Esophagus squamous epithelium (tissue), 4 donors: ENCODE data around the gene SLC9A1.

ENCODE experiments used
- POLR2A ChIP-seq, 4 donors: fragments of 450-650 bp; IDR thresholded peaks; one replicate each; pipeline ENCODE4 v1.6.1; 2017; ENCODE audit warnings: antibody characterized with exemption in 4 of 4, mild to moderate bottlenecking in 4 of 4, moderate library complexity in 3 of 4
- TF ChIP-seq, protein P1 (sequence below), 6 experiments: fragments of 450-650 bp in 4 of 6; fragments of 200-600 bp in 2 of 6; sonication (generic) in 2 of 6; IDR thresholded peaks; one replicate each; pipeline ENCODE4 v1.5.1; 2016 to 2019; ENCODE audit warnings: antibody characterized with exemption in 6 of 6, mild to moderate bottlenecking in 4 of 6, moderate library complexity in 4 of 6

DNA sequence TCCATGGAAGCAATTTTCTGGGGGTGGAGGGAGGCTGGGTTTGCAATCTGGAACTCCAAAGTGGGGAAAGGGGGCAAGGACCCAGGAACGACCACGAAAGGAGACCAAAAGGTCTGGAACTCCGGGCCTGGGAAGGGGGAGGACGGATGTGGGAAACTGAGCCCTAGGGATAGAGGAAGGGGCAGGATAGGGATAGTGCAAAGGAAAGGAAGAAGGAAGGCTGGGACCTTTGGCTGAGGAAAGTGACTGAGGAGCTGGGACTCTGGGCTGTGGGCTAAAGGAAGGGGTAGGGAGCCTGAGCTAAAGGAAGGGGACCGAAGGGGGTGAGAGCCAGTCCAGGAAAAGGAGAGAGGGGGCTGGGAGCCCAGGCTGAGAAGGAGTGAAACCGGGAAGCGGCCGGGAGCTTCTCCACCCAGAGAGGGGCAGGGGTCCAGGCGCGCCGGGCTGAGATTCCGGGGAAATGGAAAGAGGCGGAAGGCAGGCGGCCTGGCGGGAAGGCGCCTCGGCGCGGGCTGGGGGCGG lies 395 bp downstream of the SLC9A1 start:
- TF ChIP-seq, protein P1, sequence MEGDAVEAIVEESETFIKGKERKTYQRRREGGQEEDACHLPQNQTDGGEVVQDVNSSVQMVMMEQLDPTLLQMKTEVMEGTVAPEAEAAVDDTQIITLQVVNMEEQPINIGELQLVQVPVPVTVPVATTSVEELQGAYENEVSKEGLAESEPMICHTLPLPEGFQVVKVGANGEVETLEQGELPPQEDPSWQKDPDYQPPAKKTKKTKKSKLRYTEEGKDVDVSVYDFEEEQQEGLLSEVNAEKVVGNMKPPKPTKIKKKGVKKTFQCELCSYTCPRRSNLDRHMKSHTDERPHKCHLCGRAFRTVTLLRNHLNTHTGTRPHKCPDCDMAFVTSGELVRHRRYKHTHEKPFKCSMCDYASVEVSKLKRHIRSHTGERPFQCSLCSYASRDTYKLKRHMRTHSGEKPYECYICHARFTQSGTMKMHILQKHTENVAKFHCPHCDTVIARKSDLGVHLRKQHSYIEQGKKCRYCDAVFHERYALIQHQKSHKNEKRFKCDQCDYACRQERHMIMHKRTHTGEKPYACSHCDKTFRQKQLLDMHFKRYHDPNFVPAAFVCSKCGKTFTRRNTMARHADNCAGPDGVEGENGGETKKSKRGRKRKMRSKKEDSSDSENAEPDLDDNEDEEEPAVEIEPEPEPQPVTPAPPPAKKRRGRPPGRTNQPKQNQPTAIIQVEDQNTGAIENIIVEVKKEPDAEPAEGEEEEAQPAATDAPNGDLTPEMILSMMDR (IDR thresholded peaks at IDR 0.05), result no peak
- TF ChIP-seq POLR2A (IDR thresholded peaks at IDR 0.05), result no peak
